ENCODE data around the gene YAE1. TPM values are rescaled to one million over a fixed set of nuclear protein-coding genes. Genes with fewer than 3 reads are reported as not detected.

Gene YAE1
- polyA plus RNA-seq, 1 experiment, result 49.0 TPM

DNA sequence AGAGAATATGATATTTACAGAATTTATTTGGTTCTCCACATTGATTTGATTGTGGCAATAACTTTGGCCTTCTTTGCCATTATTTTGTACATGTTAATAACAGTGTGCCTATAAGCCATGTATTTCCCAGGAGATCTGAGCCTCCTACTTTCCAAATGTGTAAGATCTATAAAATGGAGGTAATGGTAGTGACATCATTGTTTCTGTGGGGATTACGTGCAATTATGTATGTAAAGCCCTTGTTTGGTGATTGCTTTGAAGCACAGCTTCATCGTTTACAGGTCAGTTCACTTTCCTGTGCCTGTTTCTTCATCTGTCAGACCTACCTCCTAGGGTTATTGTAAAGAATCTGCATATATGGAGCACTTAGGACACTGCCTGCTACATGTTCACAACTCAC, 17.3 kb downstream of the YAE1 start:
- ChIA-PET CTCF (interaction anchor here (0.6 to 6.8 kb wide), 3 partner anchors 15 to 312 kb away, joined by 4 to 409 read pairs (median 6); no protein-coding TSS in a partner anchor), POLR2A (no interaction called here)
- no peaks in the 10 kb centered on the region for H3K9me3 ChIP-seq (ENCODE audit: control insufficient read depth, insufficient read depth, low read length)
- no peaks in the 10 kb centered on the region for H3K27me3 ChIP-seq (ENCODE audit: control insufficient read depth, insufficient read depth, low read length)
- TF ChIP-seq, protein P1, sequence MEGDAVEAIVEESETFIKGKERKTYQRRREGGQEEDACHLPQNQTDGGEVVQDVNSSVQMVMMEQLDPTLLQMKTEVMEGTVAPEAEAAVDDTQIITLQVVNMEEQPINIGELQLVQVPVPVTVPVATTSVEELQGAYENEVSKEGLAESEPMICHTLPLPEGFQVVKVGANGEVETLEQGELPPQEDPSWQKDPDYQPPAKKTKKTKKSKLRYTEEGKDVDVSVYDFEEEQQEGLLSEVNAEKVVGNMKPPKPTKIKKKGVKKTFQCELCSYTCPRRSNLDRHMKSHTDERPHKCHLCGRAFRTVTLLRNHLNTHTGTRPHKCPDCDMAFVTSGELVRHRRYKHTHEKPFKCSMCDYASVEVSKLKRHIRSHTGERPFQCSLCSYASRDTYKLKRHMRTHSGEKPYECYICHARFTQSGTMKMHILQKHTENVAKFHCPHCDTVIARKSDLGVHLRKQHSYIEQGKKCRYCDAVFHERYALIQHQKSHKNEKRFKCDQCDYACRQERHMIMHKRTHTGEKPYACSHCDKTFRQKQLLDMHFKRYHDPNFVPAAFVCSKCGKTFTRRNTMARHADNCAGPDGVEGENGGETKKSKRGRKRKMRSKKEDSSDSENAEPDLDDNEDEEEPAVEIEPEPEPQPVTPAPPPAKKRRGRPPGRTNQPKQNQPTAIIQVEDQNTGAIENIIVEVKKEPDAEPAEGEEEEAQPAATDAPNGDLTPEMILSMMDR (IDR thresholded peaks at IDR 0.05; ENCODE audit: low read depth, low read length), result no peak
- no peak for DNase-seq (ENCODE audit: low read depth, low spot score)
- H3K4me3 ChIP-seq (ENCODE audit: low read depth, low read length), result no peak overlapping the region
- H3K27ac ChIP-seq (ENCODE audit: low read depth, low read length), result no peak overlapping the region

DNA sequence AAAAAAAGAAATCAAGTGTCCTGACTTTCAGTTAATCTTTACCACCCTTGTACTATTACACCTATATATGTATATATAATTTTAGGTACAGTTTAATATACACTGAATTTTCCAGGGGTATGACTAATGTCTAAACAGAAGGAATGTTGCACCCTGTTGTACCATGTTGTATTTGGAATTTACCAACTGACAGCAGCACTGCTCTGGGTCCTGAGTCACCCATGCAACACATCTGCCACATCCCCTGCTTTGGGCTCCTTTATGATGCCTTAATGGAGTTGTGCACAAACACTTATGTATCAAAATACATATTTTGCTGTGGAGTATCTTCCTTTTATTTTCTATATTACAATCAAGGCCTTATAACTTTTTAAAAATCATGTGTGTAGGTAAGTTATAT, 21.2 kb downstream of the YAE1 start:
- CTCF ChIA-PET, result no interaction called here
- POLR2A ChIA-PET, result no interaction called here
- TF ChIP-seq, protein P1 (IDR thresholded peaks at IDR 0.05; ENCODE audit: low read depth, low read length), result no peak
- no peaks in the 10 kb centered on the region for H3K9me3 ChIP-seq (ENCODE audit: control insufficient read depth, insufficient read depth, low read length)
- no peak overlapping the region for H3K4me3 ChIP-seq (ENCODE audit: low read depth, low read length)
- DNase-seq (ENCODE audit: low read depth, low spot score), result no peak
- no peak overlapping the region for H3K27ac ChIP-seq (ENCODE audit: low read depth, low read length)
- no peaks in the 10 kb centered on the region for H3K27me3 ChIP-seq (ENCODE audit: control insufficient read depth, insufficient read depth, low read length)

DNA sequence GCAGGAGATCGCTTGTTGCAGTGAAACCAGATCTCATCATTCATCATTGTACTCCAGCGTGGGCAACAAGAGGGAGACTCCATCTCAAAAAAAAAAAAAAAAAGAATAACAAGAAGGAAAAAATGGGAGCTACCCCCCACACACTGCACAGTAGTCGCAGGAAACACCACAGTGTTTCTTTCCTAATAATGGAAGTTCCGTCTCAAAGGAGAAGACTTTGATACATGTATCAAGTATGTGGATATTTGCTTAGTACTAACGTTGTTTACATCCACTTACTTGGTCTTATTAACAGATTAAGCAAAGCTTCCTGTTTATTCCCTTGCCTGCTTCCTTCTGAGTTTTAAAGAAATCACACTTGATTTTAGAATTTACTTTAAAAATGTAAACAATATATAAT, 22.2 kb downstream of the YAE1 start:
- ChIA-PET CTCF (interaction anchor here (0.6 to 3.1 kb wide), 5 partner anchors 8 to 158 kb away, joined by 3 to 36 read pairs (median 4); no protein-coding TSS in a partner anchor), POLR2A (interaction anchor here (1.3 to 2.3 kb wide), 2 partner anchors 21 to 35 kb away, joined by 4 to 9 read pairs; partner anchors contain the start of gene RALA)
- Histone ChIP-seq H3K27me3 (ENCODE audit: control insufficient read depth, insufficient read depth, low read length) (no peaks in the 10 kb centered on the region), H3K27ac (ENCODE audit: low read depth, low read length) (no peak overlapping the region), H3K4me3 (ENCODE audit: low read depth, low read length) (no peak overlapping the region), H3K9me3 (ENCODE audit: control insufficient read depth, insufficient read depth, low read length) (no peaks in the 10 kb centered on the region)
- TF ChIP-seq, protein P1 (IDR thresholded peaks at IDR 0.05; ENCODE audit: low read depth, low read length), result no peak
- no peak for DNase-seq (ENCODE audit: low read depth, low spot score)

- DNase-seq (ENCODE audit: low read depth, low spot score), result no peak
- ChIA-PET CTCF (interaction anchor here (0.9 to 3.1 kb wide), 6 partner anchors 9 to 463 kb away, joined by 3 to 36 read pairs (median 4); no protein-coding TSS in a partner anchor), POLR2A (interaction anchor here (1.3 to 2.3 kb wide), 2 partner anchors 20 to 33 kb away, joined by 4 to 9 read pairs; partner anchors contain the start of gene RALA)
- TF ChIP-seq, protein P1 (IDR thresholded peaks at IDR 0.05; ENCODE audit: low read depth, low read length), result no peak
- H3K27me3 ChIP-seq (ENCODE audit: control insufficient read depth, insufficient read depth, low read length), result no peaks in the 10 kb centered on the region
- no peak overlapping the region for H3K4me3 ChIP-seq (ENCODE audit: low read depth, low read length)
- H3K27ac ChIP-seq (ENCODE audit: low read depth, low read length), result peak overlapping the region; percentile 39
- no peaks in the 10 kb centered on the region; the same call in 1 of the 2 replicates for H3K9me3 ChIP-seq (ENCODE audit: control insufficient read depth, insufficient read depth, low read length)
Observed at GRCh38 chr7:39589323-39590111, 23.3 kb downstream of the YAE1 start.

GRCh38 chr7:39592586-39592985, 26.4 kb downstream of the YAE1 start:
- no peaks in the 10 kb centered on the region for H3K27me3 ChIP-seq (ENCODE audit: control insufficient read depth, insufficient read depth, low read length)
- ChIA-PET POLR2A (interaction anchor here (0.8 to 1.2 kb wide), 5 partner anchors 12 to 116 kb away, joined by 3 to 6 read pairs (median 4); partner anchors contain the start of gene RALA), CTCF (interaction anchor here (0.6 to 2.2 kb wide), 2 partner anchors 12 to 13 kb away, joined by 3 to 16 read pairs; no protein-coding TSS in a partner anchor)
- no peak for DNase-seq (ENCODE audit: low read depth, low spot score)
- H3K9me3 ChIP-seq (ENCODE audit: control insufficient read depth, insufficient read depth, low read length), result no peaks in the 10 kb centered on the region; the same call in 1 of the 2 replicates
- H3K27ac ChIP-seq (ENCODE audit: low read depth, low read length), result no peak overlapping the region
- TF ChIP-seq, protein P1 (IDR thresholded peaks at IDR 0.05; ENCODE audit: low read depth, low read length), result no peak
- no peak overlapping the region for H3K4me3 ChIP-seq (ENCODE audit: low read depth, low read length)
